GM12878 (cell line): ENCODE measurements around the gene CACNA1B. TPM values are rescaled to one million over a fixed set of nuclear protein-coding genes. Genes with fewer than 3 reads are reported as not detected.

Experiments
- ATAC-seq: fragments of 200-7000 bp; cut with Tn5 transposase; 3 replicates; pipeline ENCODE4 v1.9.1; 2020; ENCODE audit warnings: mild to moderate bottlenecking, moderate library complexity
- BruUV-seq: library from RNA; stranded (reverse); fragments of 400-500 nt; replicated peaks from 2 replicates; lab custom pipeline; 2021; lab: Mats Ljungman, UMichigan
- CTCF ChIA-PET: fragments of 300-600 bp; sonication (Branson Sonifier 250); formaldehyde crosslinking; extraction: SDS; loops from one replicate; lab custom pipeline; 2021; ENCODE audit warnings: inconsistent platforms; lab: Yijun Ruan, JAX
- POLR2A ChIA-PET: fragments of 350-600 bp; formaldehyde crosslinking; extraction: SDS; loops from one replicate; lab custom pipeline; 2021; ENCODE audit warnings: inconsistent platforms; lab: Charles Lee
- RAD21 ChIA-PET: fragments of 300-600 bp; sonication (Branson Sonifier 250); formaldehyde crosslinking; loops from one replicate; lab custom pipeline; 2023; ENCODE audit warnings: antibody characterized with exemption; ENCODE audit not compliant: unreplicated experiment; lab: Charles Lee
- SMC1A ChIA-PET: fragments of 300-600 bp; sonication (Branson Sonifier 250); formaldehyde crosslinking; loops from one replicate; lab custom pipeline; 2023; ENCODE audit not compliant: unreplicated experiment, uncharacterized antibody; lab: Charles Lee
- DNase-seq: peaks from one replicate; pipeline ENCODE4 v3.0.0-alpha.2; 2011; ENCODE audit warnings: low read depth, low spot score
- FAIRE-seq: peaks from 3 replicates; lab custom pipeline; 2011; peaks lifted over from hg19 to GRCh38; lab: Jason Lieb, UNC
- H2AFZ ChIP-seq: 2 replicates; pipeline ENCODE4 v1.6.0; 2011; ENCODE audit warnings: low read depth, low read length, control low read depth; ENCODE audit not compliant: control insufficient read depth
- H3K27ac ChIP-seq: 2 replicates; pipeline ENCODE4 v1.5.1; 2011; ENCODE audit warnings: control low read depth; ENCODE audit not compliant: control insufficient read depth, insufficient read depth
- H3K27me3 ChIP-seq, 2 experiments: replicated peaks in 1 of 2; 2 replicates each; pipeline versions ENCODE4 v1.6.0 to v1.6.1; 2011; ENCODE audit warnings: low read length in 1 of 2; ENCODE audit not compliant: control insufficient read depth in 2 of 2, insufficient read depth in 2 of 2
- H3K36me3 ChIP-seq, 2 experiments: 2 replicates each; pipeline ENCODE4 v1.5.1; 2011; ENCODE audit warnings: low read length in 1 of 2; ENCODE audit not compliant: control insufficient read depth in 2 of 2, insufficient read depth in 2 of 2
- H3K4me1 ChIP-seq: 2 replicates; pipeline ENCODE4 v1.6.1; 2011; ENCODE audit warnings: mild to moderate bottlenecking, low read length, moderate library complexity, mixed read lengths; ENCODE audit not compliant: control insufficient read depth, insufficient read depth
- H3K4me2 ChIP-seq: 2 replicates; pipeline ENCODE4 v1.6.0; 2011; ENCODE audit warnings: control low read depth; ENCODE audit not compliant: control insufficient read depth, insufficient read depth
- H3K4me3 ChIP-seq: fragments of 200-600 bp; sonication (generic); 2 replicates; pipeline ENCODE4 v1.5.1; 2016
- H3K79me2 ChIP-seq: 2 replicates; pipeline ENCODE4 v1.6.0; 2011; ENCODE audit warnings: low read length; ENCODE audit not compliant: control insufficient read depth, insufficient read depth
- H3K9ac ChIP-seq: 2 replicates; pipeline ENCODE4 v1.8.0; 2011; ENCODE audit warnings: low read length, control low read depth, mixed read lengths; ENCODE audit not compliant: control insufficient read depth, insufficient read depth
- H3K9me3 ChIP-seq: replicated peaks from 3 replicates; pipeline ENCODE4 v1.5.1; 2011; ENCODE audit warnings: mild to moderate bottlenecking, low read length; ENCODE audit not compliant: control insufficient read depth, insufficient read depth
- H4K20me1 ChIP-seq: 2 replicates; pipeline ENCODE4 v1.6.0; 2011; ENCODE audit not compliant: control insufficient read depth, insufficient read depth
- CEBPZ ChIP-seq: fragments of 150-350 bp; IDR thresholded peaks from 2 replicates; pipeline ENCODE4 v1.6.1; 2016; ENCODE audit warnings: low read depth, low read length
- CHD1 ChIP-seq: IDR thresholded peaks from 2 replicates; pipeline ENCODE4 v1.6.1; 2012; ENCODE audit warnings: low read depth, low read length, improper control_type of control experiment
- CUX1 ChIP-seq: IDR thresholded peaks from 2 replicates; pipeline ENCODE4 v1.6.1; 2012; ENCODE audit warnings: improper control_type of control experiment, low read depth, low read length; ENCODE audit not compliant: insufficient replicate concordance
- IKZF2 ChIP-seq, 2 experiments: fragments of 450-650 bp; IDR thresholded peaks; 2 replicates each; pipeline ENCODE4 v1.6.1; 2017; ENCODE audit warnings: mild to moderate bottlenecking in 2 of 2, moderate library complexity in 2 of 2
- NFIC ChIP-seq: IDR thresholded peaks from 2 replicates; pipeline ENCODE4 v1.6.1; 2012; ENCODE audit warnings: low read depth, mild to moderate bottlenecking, inconsistent platforms, low read length, moderate library complexity
- TARDBP ChIP-seq: IDR thresholded peaks from 2 replicates; pipeline ENCODE4 v1.6.1; 2016; ENCODE audit warnings: borderline replicate concordance
- TBL1XR1 ChIP-seq: IDR thresholded peaks from 2 replicates; pipeline ENCODE4 v1.6.1; 2012; ENCODE audit warnings: low read depth, low read length, improper control_type of control experiment
- TCF3 ChIP-seq: IDR thresholded peaks from 2 replicates; pipeline ENCODE4 v1.6.1; 2012; ENCODE audit warnings: low read depth, mild to moderate bottlenecking, low read length, borderline replicate concordance; ENCODE audit not compliant: insufficient read depth
- ZNF687 ChIP-seq: fragments of 450-650 bp; IDR thresholded peaks from 2 replicates; pipeline ENCODE4 v1.6.1; 2017; ENCODE audit warnings: mild to moderate bottlenecking, moderate library complexity
- WGBS: methylation state at CpG from one replicate; pipeline ENCODE4 v1.1.6; 2016; ENCODE audit warnings: low lambda C conversion rate; ENCODE audit not compliant: insufficient replicate concordance, insufficient coverage; ENCODE audit errors: missing lambda C conversion rate; 5-methylcytosine and 5-hydroxymethylcytosine counted together
- in situ Hi-C: fragments of 300-500 bp; cut with MboI; formaldehyde crosslinking; loops from 9 replicates; pipeline ENCODE4 v1.14.3; 2018; ENCODE audit warnings: mixed read lengths
- intact Hi-C: fragments of 100-400 bp; cut with micrococcal nuclease; formaldehyde crosslinking; loops from one replicate; pipeline ENCODE4 v1.14.2; 2022; ENCODE audit not compliant: unreplicated experiment
- polyA plus RNA-seq, 11 experiments: library from polyadenylated mRNA; depleted of rRNA in 4 of 11; unstranded in 6 of 11; stranded (reverse) in 5 of 11; fragments of >200 nt; fragmentation: Nextera tagmentation in 4 of 11; fragmentation: Illumina TruSeq in 1 of 11; extraction: Ambion mirVana in 4 of 11; extraction: Trizol in 1 of 11; gene quantifications; 1 replicate in 1 of 11; 2 replicates in 10 of 11; pipeline versions ENCODE4 v1.2.1 to v1.2.3, GENCODE V29; 2011 to 2016; ENCODE audit warnings: inconsistent platforms in 2 of 11, missing spikeins in 2 of 11, low read depth in 1 of 11
- total RNA-seq, 4 experiments: library from RNA; depleted of rRNA in 3 of 4; stranded (reverse); fragments of >200 nt in 3 of 4; fragmentation: Illumina TruSeq in 1 of 4; extraction: Trizol in 1 of 4; gene quantifications; 2 replicates each; pipeline versions ENCODE4 v1.2.1 to v1.2.3, GENCODE V29; 2013 to 2021

The CACNA1B gene
- total and polyA plus RNA-seq, 10 of the 15 experiments (the other 5 are each of a cell fraction or from before 2014, with no cell fraction given): 0.01 to 0.03 (median 0.01) TPM; not detected in 7

GRCh38 chr9:138010861-138011260, 133.3 kb downstream of the CACNA1B start (continued):
- TF ChIP-seq CUX1: no peak
- no peak for TF ChIP-seq TBL1XR1
- TF ChIP-seq TARDBP: no peak

GRCh38 chr9:138011951-138012500, 134.4 kb downstream of the CACNA1B start:
- H3K79me2 ChIP-seq: no peaks in the 10 kb centered on the region
- no peak overlapping the region for H2AFZ ChIP-seq
- H4K20me1 ChIP-seq: no peaks in the 10 kb centered on the region
- DNase-seq (no peak), FAIRE-seq (no peak), ATAC-seq (no peak)
- WGBS: 22% methylated on average over 4 of the region's 4 CpGs
- ChIA-PET SMC1A (interaction anchor here (1.8 kb wide), 1 partner anchor 11 kb away, joined by 4 read pairs; no protein-coding TSS in a partner anchor), POLR2A (no interaction called here), RAD21 (no interaction called here), CTCF (no interaction called here)
- BruUV-seq: no TSS peak
- H3K4me1 ChIP-seq: no peaks in the 10 kb centered on the region
- no peak overlapping the region for H3K4me2 ChIP-seq
- in situ Hi-C loops: no loop called here
- intact Hi-C loops: no loop called here
- no peak overlapping the region for H3K27ac ChIP-seq
- H3K36me3 ChIP-seq: no peaks in the 10 kb centered on the region
- no peaks in the 10 kb centered on the region for H3K9me3 ChIP-seq
- no peak overlapping the region for H3K4me3 ChIP-seq
- no peak overlapping the region for H3K9ac ChIP-seq
- no peaks in the 10 kb centered on the region; a peak in 1 of 4 replicates for H3K27me3 ChIP-seq
- TF ChIP-seq IKZF2 (IDR thresholded peaks at IDR 0.05) (no peak), TCF3 (no peak), NFIC (no peak), CEBPZ (no peak), CHD1 (no peak), ZNF687 (no peak)
